VCaP (cell line): ENCODE measurements around the gene NACA.

Experiments
- H3K27ac ChIP-seq: fragments of 450-650 bp; 2 replicates; pipeline ENCODE4 v1.5.1; 2017
- TF ChIP-seq, protein P1 (sequence below): fragments of 450-650 bp; conservative IDR thresholded peaks from 2 replicates; pipeline ENCODE4 v1.5.1; 2017; ENCODE audit warnings: mild to moderate bottlenecking, moderate library complexity

Gene NACA

DNA sequence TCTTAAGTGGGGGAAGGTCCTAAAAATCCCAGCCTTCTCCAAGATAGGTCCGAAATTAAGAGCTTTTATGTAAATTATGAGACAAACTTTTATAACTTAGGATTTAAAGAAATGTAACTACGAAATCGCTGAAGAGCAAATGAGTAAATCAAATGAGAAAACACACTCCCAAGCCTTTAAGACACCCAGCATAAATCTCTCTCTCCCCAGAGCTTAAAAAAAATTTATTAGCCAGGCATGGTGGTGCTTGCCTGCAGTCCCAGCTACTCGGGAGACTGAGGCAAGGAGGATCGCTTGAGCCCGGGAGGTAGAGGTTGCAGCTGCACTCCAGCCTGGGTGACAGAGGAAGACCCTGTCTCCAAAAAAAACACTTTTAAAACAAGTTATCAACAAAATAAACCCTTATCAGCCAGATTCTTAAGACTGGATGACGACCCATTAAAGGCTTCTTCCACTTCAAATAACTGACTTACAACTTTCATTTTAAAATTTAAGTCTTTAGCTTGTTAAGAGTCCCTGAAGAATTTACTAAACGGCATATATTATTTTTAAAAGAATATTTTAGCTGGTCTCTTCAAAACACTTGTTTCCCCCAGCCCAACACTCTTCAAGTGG lies 40.2 kb downstream of the NACA start:
- TF ChIP-seq, protein P1, sequence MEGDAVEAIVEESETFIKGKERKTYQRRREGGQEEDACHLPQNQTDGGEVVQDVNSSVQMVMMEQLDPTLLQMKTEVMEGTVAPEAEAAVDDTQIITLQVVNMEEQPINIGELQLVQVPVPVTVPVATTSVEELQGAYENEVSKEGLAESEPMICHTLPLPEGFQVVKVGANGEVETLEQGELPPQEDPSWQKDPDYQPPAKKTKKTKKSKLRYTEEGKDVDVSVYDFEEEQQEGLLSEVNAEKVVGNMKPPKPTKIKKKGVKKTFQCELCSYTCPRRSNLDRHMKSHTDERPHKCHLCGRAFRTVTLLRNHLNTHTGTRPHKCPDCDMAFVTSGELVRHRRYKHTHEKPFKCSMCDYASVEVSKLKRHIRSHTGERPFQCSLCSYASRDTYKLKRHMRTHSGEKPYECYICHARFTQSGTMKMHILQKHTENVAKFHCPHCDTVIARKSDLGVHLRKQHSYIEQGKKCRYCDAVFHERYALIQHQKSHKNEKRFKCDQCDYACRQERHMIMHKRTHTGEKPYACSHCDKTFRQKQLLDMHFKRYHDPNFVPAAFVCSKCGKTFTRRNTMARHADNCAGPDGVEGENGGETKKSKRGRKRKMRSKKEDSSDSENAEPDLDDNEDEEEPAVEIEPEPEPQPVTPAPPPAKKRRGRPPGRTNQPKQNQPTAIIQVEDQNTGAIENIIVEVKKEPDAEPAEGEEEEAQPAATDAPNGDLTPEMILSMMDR, result no peak
- H3K27ac ChIP-seq, result peak overlapping the region; percentile 100

- H3K27ac ChIP-seq, result peak overlapping the region; percentile 100
- TF ChIP-seq, protein P1, result no peak
These were observed 42.8 kb downstream of the NACA start for GRCh38 chr12:56682323-56682722.

GRCh38 chr12:56679883-56680575 lies 45.1 kb downstream of the NACA start:
- TF ChIP-seq, protein P1, result no peak
- no peak overlapping the region; the same call in 1 of the 2 replicates for H3K27ac ChIP-seq

DNA sequence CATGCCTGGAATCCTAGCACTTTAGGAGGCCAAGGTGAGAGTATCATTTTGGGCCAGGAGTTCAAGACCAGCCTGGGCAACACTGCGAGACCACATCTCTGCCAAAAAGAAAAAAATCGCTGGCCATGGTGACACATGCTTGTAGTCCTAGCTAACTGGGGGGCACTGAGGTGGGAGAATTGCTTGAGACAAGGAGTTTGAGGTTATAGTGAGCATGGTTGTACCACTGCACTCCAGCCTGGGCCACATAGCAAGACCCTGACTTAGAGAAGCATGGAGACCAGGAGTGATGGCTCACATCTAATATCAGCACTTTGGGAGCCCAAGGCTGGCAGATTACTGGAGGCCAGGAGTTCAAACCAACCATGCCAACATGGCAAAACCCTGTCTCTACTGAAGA lies 46.2 kb downstream of the NACA start:
- peak overlapping the region; percentile 19 for H3K27ac ChIP-seq
- TF ChIP-seq, protein P1, result no peak

GRCh38 chr12:56677680-56678079 lies 47.4 kb downstream of the NACA start:
- peak overlapping the region; percentile 19 for H3K27ac ChIP-seq
- TF ChIP-seq, protein P1, result no peak

DNA sequence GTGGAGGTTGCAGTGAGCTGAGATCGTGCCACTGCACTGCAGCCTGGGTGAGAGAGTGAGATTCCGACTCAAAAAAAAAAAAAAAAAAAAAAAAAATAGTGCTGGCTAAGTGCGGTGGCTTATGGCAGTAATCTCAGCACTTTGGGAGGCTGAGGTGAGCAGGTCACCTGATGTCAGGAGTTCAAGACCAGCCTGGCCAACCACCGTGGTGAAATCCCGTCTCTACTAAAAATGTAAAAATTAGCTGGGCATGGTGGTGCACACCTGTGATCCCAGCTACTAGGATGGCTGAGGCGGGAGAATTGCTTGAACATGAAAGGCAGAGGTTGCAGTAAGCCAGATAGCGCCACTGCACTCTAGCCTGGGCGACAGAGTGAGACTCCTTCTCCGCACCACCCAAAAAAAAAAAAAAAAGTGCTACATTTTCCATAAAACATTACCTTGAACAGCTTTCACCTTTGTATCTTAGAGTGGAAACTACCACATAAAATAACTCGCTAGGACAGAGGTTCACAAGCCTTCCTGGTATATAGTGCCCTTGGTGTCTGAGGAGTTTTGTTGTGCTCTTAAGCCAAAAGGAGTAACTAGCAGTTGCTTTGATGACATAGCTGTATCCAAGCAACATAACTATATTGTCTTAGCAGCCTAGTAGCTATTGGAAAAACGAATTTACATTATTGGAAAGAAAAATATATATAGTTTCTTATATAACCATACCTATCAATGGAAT lies 48.1 kb downstream of the NACA start:
- 0 out of 2 replicates have a peak overlapping the region, but pooled peaks have one; percentile 8 for H3K27ac ChIP-seq
- TF ChIP-seq, protein P1, result no peak

- peak overlapping the region; percentile 13; the same call in 1 of the 2 replicates for H3K27ac ChIP-seq
- TF ChIP-seq, protein P1, result no peak
These were observed 53.5 kb downstream of the NACA start for GRCh38 chr12:56671608-56672007.
